GM03348 (cell line): ENCODE results near the gene ADAMTSL3.

Source experiments
- DNase-seq: peaks from one replicate; pipeline ENCODE4 v3.0.0; 2012; ENCODE audit warnings: low spot score

The ADAMTSL3 gene

GRCh38 chr15:83708328-83708727 is 54.4 kb downstream of the ADAMTSL3 start:
- DNase-seq = no peak

GRCh38 chr15:83709241-83709640 is 55.3 kb downstream of the ADAMTSL3 start:
- peak; percentile 44 for DNase-seq

- no peak for DNase-seq
These were observed 55.9 kb downstream of the ADAMTSL3 start for GRCh38 chr15:83709811-83710210.

GRCh38 chr15:83710452-83710851 is 56.5 kb downstream of the ADAMTSL3 start:
- no peak for DNase-seq

- DNase-seq = no peak
These were observed 57.3 kb downstream of the ADAMTSL3 start for GRCh38 chr15:83711236-83711635.

- no peak for DNase-seq
These were observed 59.3 kb downstream of the ADAMTSL3 start for GRCh38 chr15:83713242-83713641.

- no peak for DNase-seq
These were observed 61.2 kb downstream of the ADAMTSL3 start for GRCh38 chr15:83714939-83715628.

- DNase-seq = no peak
These were observed 62.7 kb downstream of the ADAMTSL3 start for GRCh38 chr15:83716605-83717004.

GRCh38 chr15:83717010-83717409 is 63.1 kb downstream of the ADAMTSL3 start:
- no peak for DNase-seq

- DNase-seq = no peak
These were observed 66.5 kb downstream of the ADAMTSL3 start for GRCh38 chr15:83720468-83720867.

GRCh38 chr15:83721031-83721430 is 67.1 kb downstream of the ADAMTSL3 start:
- DNase-seq = no peak

- no peak for DNase-seq
These were observed 68.1 kb downstream of the ADAMTSL3 start for GRCh38 chr15:83721981-83722380.

- no peak for DNase-seq
These were observed 69.3 kb downstream of the ADAMTSL3 start for GRCh38 chr15:83723216-83723615.

- no peak for DNase-seq
These were observed 78.3 kb downstream of the ADAMTSL3 start for GRCh38 chr15:83732196-83732595.

GRCh38 chr15:83732770-83733169 is 78.8 kb downstream of the ADAMTSL3 start:
- DNase-seq = no peak

- peak; percentile 67 for DNase-seq
These were observed 79.3 kb downstream of the ADAMTSL3 start for GRCh38 chr15:83733206-83733605.

- DNase-seq = no peak
These were observed 79.8 kb downstream of the ADAMTSL3 start for GRCh38 chr15:83733691-83734090.

GRCh38 chr15:83734487-83734886 is 80.6 kb downstream of the ADAMTSL3 start:
- no peak for DNase-seq

- DNase-seq = no peak
These were observed 85.7 kb downstream of the ADAMTSL3 start for GRCh38 chr15:83739629-83740028.

GRCh38 chr15:83745771-83746170 is 91.8 kb downstream of the ADAMTSL3 start:
- no peak for DNase-seq

GRCh38 chr15:83746231-83746630 is 92.3 kb downstream of the ADAMTSL3 start:
- DNase-seq = no peak

GRCh38 chr15:83747050-83747717 is 93.3 kb downstream of the ADAMTSL3 start:
- DNase-seq = peak; percentile 45

- no peak for DNase-seq
These were observed 93.8 kb downstream of the ADAMTSL3 start for GRCh38 chr15:83747718-83748110.
